GM10266 (cell line): ENCODE results near the gene G0S2.

Experiments
- DNase-seq: peaks from one replicate; pipeline ENCODE4 v3.0.0; 2012; ENCODE audit errors: extremely low spot score
- CTCF ChIP-seq: IDR thresholded peaks from 2 replicates; pipeline ENCODE4 v1.5.1; 2012; ENCODE audit warnings: mild to moderate bottlenecking, low read depth; ENCODE audit not compliant: control insufficient read depth, insufficient read depth; ENCODE audit errors: missing control alignments

G0S2 gene

GRCh38 chr1:209650454-209650853, 24.8 kb upstream of the G0S2 start:
- no peak for TF ChIP-seq CTCF
- no peak for DNase-seq

GRCh38 chr1:209651138-209651587, 24.0 kb upstream of the G0S2 start:
- DNase-seq = peak; percentile 50

GRCh38 chr1:209652121-209652735, 23.0 kb upstream of the G0S2 start, which contains the start of gene LAMB3:
TSS of gene LAMB3 (minus strand) at chr1:209652425. CDS start at chr1:209650944, 1,481 bp downstream.
- TF ChIP-seq CTCF = no peak
- no peak for DNase-seq

More at GRCh38 chr1:209651138-209651587, 24.0 kb upstream of the G0S2 start:
- TF ChIP-seq CTCF = no peak

- no peak for DNase-seq
- TF ChIP-seq CTCF = no peak
These were observed 22.3 kb upstream of the G0S2 start for GRCh38 chr1:209652873-209653401.

GRCh38 chr1:209653915-209654351, 21.3 kb upstream of the G0S2 start:
- no peak for DNase-seq
- TF ChIP-seq CTCF = no peak

- no peak for DNase-seq
- no peak for TF ChIP-seq CTCF
These were observed 19.6 kb upstream of the G0S2 start for GRCh38 chr1:209655411-209656231.
